Rectal smooth muscle tissue (tissue), 1 donor: ENCODE results near the gene PLPPR1.

Source experiments
- H3K27ac ChIP-seq: one replicate; pipeline ENCODE4 v1.7.0; 2013; ENCODE audit warnings: low read depth, low read length, inconsistent platforms
- H3K27me3 ChIP-seq: one replicate; pipeline ENCODE4 v1.7.0; 2013; ENCODE audit warnings: low read length; ENCODE audit not compliant: control insufficient read depth, insufficient read depth
- H3K36me3 ChIP-seq: one replicate; pipeline ENCODE4 v1.7.0; 2013; ENCODE audit warnings: low read length; ENCODE audit not compliant: control insufficient read depth, insufficient read depth
- H3K4me1 ChIP-seq: one replicate; pipeline ENCODE4 v1.7.0; 2013; ENCODE audit warnings: low read length; ENCODE audit not compliant: control insufficient read depth, insufficient read depth
- H3K4me3 ChIP-seq: one replicate; pipeline ENCODE4 v1.7.0; 2013; ENCODE audit warnings: low read length
- H3K9ac ChIP-seq: one replicate; pipeline ENCODE4 v1.7.0; 2013; ENCODE audit warnings: low read length

The PLPPR1 gene

GRCh38 chr9:101062686-101063085, 34.2 kb downstream of the PLPPR1 start:
- no peaks in the 10 kb centered on the region for H3K4me1 ChIP-seq
- no peak overlapping the region for H3K4me3 ChIP-seq
- no peak overlapping the region for H3K9ac ChIP-seq
- no peak overlapping the region for H3K27ac ChIP-seq
- H3K27me3 ChIP-seq = no peaks in the 10 kb centered on the region
- H3K36me3 ChIP-seq = no peaks in the 10 kb centered on the region

DNA sequence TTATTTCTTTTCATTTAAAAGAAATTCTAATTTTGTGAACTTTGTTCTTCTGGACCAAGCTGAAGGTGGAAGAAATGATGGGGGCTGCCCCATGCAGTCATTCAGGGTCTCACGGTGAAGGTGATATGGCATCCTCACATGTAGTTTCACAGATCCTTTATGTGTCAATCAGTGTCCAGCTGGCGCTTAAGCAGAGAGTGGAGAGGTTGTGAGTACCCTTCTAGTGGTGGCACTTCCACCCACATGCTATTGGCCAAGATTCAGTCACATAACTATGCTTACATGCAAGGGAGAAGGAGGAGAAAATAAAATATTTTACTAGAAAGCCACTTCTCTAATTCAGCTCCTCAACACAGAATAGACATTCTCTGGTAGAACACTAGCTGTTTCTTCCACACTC, 34.7 kb downstream of the PLPPR1 start:
- H3K9ac ChIP-seq = no peak overlapping the region
- H3K4me3 ChIP-seq = no peak overlapping the region
- no peaks in the 10 kb centered on the region for H3K27me3 ChIP-seq
- no peaks in the 10 kb centered on the region for H3K36me3 ChIP-seq
- no peaks in the 10 kb centered on the region for H3K4me1 ChIP-seq
- no peak overlapping the region for H3K27ac ChIP-seq

DNA sequence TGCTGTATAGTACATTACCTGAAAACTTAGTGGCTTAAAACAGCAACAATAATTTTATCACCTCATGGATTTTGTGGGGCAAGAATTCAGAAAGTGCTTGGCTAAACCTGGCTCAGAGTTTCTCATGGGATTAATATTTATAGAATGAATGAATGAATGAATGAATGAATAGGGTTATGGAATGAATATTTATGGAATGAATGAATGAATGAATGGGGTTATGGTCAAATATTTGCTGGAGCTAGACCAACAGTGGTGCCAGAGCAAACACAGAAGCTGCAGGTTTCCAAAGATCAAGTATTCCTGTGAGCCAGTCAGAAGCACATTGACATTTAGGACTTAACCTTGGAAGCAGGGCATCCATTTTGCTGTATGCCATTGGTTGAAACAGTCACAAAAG, 35.7 kb downstream of the PLPPR1 start:
- Histone ChIP-seq H3K27ac (no peak overlapping the region), H3K27me3 (no peaks in the 10 kb centered on the region), H3K36me3 (no peaks in the 10 kb centered on the region), H3K4me1 (no peaks in the 10 kb centered on the region), H3K9ac (no peak overlapping the region), H3K4me3 (no peak overlapping the region)

GRCh38 chr9:101065930-101066329, 37.4 kb downstream of the PLPPR1 start:
- Histone ChIP-seq H3K27me3 (no peaks in the 10 kb centered on the region), H3K27ac (no peak overlapping the region), H3K4me1 (no peaks in the 10 kb centered on the region), H3K9ac (no peak overlapping the region), H3K4me3 (no peak overlapping the region), H3K36me3 (no peaks in the 10 kb centered on the region)

DNA sequence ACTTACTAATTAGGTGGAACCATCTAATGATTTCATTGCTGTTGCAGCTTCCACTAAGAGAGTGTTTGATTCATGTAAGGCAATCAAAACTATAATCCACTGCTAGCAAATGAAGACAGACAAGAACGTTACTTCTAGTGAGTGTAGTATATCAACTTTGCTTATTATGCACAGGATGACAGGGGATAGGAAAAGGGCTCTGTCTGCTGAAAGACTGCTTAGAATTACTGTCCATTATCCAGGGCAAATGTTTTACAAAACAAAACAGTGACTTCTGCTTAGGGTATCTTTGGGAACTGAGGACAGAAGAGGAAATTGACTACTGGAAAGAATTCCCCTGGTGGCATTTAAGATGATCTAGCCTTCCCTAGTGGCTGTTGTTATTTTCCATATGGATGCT, 40.2 kb downstream of the PLPPR1 start:
- H3K36me3 ChIP-seq = no peaks in the 10 kb centered on the region
- H3K27ac ChIP-seq = no peak overlapping the region
- no peaks in the 10 kb centered on the region for H3K27me3 ChIP-seq
- H3K4me3 ChIP-seq = no peak overlapping the region
- no peaks in the 10 kb centered on the region for H3K4me1 ChIP-seq
- no peak overlapping the region for H3K9ac ChIP-seq

- Histone ChIP-seq H3K9ac (no peak overlapping the region), H3K27me3 (no peaks in the 10 kb centered on the region), H3K4me1 (no peaks in the 10 kb centered on the region), H3K27ac (no peak overlapping the region), H3K36me3 (no peaks in the 10 kb centered on the region), H3K4me3 (no peak overlapping the region)
These were observed 43.7 kb downstream of the PLPPR1 start for GRCh38 chr9:101072259-101072658.

GRCh38 chr9:101073122-101073521, 44.6 kb downstream of the PLPPR1 start:
- Histone ChIP-seq H3K9ac (no peak overlapping the region), H3K27me3 (no peaks in the 10 kb centered on the region), H3K27ac (no peak overlapping the region), H3K4me1 (no peaks in the 10 kb centered on the region), H3K4me3 (no peak overlapping the region), H3K36me3 (no peaks in the 10 kb centered on the region)

- H3K27ac ChIP-seq = no peak overlapping the region
- no peaks in the 10 kb centered on the region for H3K4me1 ChIP-seq
- H3K9ac ChIP-seq = no peak overlapping the region
- H3K36me3 ChIP-seq = no peaks in the 10 kb centered on the region
- H3K27me3 ChIP-seq = no peaks in the 10 kb centered on the region
- H3K4me3 ChIP-seq = no peak overlapping the region
These were observed 53.1 kb downstream of the PLPPR1 start for GRCh38 chr9:101081641-101082040.

GRCh38 chr9:101083448-101084202, 55.1 kb downstream of the PLPPR1 start:
- no peaks in the 10 kb centered on the region for H3K36me3 ChIP-seq
- no peaks in the 10 kb centered on the region for H3K27me3 ChIP-seq
- H3K27ac ChIP-seq = no peak overlapping the region
- H3K4me1 ChIP-seq = no peaks in the 10 kb centered on the region
- no peak overlapping the region for H3K9ac ChIP-seq
- H3K4me3 ChIP-seq = no peak overlapping the region

DNA sequence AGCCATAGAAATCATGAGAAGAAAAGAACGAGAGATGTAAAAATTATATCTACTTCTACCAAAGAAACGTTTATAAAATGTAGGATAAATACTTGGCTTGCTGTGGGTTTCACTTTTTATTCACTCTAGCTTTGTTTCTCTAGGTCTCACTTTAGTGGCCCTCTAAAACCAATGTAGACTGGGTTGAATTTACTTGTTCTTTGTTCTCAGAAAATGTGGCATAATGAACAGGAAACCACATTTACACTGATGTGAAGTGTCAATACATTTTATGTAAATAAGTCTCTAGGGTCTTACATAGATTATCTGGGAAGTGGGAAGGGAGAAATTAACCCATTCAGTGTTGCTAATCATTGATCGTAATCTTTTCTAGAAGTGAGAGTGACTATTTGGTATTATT, 58.9 kb downstream of the PLPPR1 start:
- Histone ChIP-seq H3K9ac (no peak overlapping the region), H3K4me3 (no peak overlapping the region), H3K4me1 (no peaks in the 10 kb centered on the region), H3K27me3 (no peaks in the 10 kb centered on the region), H3K36me3 (no peaks in the 10 kb centered on the region), H3K27ac (no peak overlapping the region)

DNA sequence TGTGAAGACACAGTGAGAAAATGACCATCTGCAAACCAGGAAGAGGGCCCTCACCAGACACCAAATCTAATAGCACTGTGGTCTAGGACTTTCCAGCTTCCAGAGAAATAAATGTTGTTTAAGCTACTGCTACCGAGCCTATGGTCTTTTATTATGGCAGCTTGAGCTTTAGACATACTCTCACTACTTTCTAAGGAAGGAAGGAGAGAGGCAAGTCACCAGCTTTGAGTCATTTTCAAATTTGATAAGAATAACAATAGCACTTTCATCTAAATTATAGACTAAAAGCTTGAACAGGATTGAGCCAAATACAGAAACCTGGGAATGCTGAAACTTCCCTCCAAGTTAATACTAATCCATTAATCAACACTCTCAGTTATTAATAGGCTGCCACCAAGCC, 64.4 kb downstream of the PLPPR1 start:
- no peak overlapping the region for H3K9ac ChIP-seq
- H3K4me1 ChIP-seq = no peaks in the 10 kb centered on the region
- no peak overlapping the region for H3K4me3 ChIP-seq
- H3K36me3 ChIP-seq = no peaks in the 10 kb centered on the region
- no peak overlapping the region for H3K27ac ChIP-seq
- no peaks in the 10 kb centered on the region for H3K27me3 ChIP-seq

DNA sequence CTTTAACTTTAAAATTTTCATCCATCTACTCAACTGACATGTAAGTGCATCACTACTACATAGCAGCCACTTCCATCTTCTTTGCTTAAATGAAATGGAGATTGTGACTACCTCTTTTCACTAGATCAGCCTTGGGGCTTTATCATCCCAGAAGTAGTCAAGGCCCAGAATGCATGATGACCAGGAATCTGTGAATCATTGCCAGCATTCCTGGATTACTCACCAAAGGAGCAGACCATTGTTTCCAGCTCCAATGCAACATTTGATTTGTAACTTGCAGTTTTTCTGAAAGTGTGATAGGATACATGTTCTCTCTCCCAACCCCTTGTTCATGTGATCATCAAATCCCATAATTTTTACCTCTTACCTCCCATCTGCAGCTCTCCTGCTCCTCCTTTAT, 65.1 kb downstream of the PLPPR1 start:
- H3K27ac ChIP-seq = no peak overlapping the region
- H3K4me3 ChIP-seq = no peak overlapping the region
- no peaks in the 10 kb centered on the region for H3K27me3 ChIP-seq
- H3K36me3 ChIP-seq = no peaks in the 10 kb centered on the region
- no peak overlapping the region for H3K9ac ChIP-seq
- no peaks in the 10 kb centered on the region for H3K4me1 ChIP-seq

- H3K4me1 ChIP-seq = no peaks in the 10 kb centered on the region
- no peak overlapping the region for H3K27ac ChIP-seq
- H3K4me3 ChIP-seq = no peak overlapping the region
- no peaks in the 10 kb centered on the region for H3K36me3 ChIP-seq
- H3K27me3 ChIP-seq = no peaks in the 10 kb centered on the region
- no peak overlapping the region for H3K9ac ChIP-seq
These were observed 66.2 kb downstream of the PLPPR1 start for GRCh38 chr9:101094686-101095085.
